Chondrocyte (in vitro differentiated cells): ENCODE data around the gene MYB. TPM values are rescaled to one million over a fixed set of nuclear protein-coding genes. Genes with fewer than 3 reads are reported as not detected.
A peak's percentile ranks its signal among the peaks of the same experiment; 100 is the strongest.

Experiments
- DNase-seq: peaks from one replicate; pipeline ENCODE4 v3.0.0; 2021; ENCODE audit warnings: mixed read lengths, low spot score
- H3K27ac Mint-ChIP-seq: one replicate; pipeline ENCODE4 v1.8.0; 2021; ENCODE audit warnings: mild to moderate bottlenecking, moderate library complexity, mixed read lengths; ENCODE audit not compliant: unreplicated experiment
- H3K27me3 Mint-ChIP-seq: 2 replicates; pipeline ENCODE4 v1.8.0; 2021; ENCODE audit warnings: low read depth, mixed read lengths
- H3K36me3 Mint-ChIP-seq: 2 replicates; pipeline ENCODE4 v1.8.0; 2021; ENCODE audit warnings: low read depth, mixed read lengths
- H3K4me1 Mint-ChIP-seq: 2 replicates; pipeline ENCODE4 v1.8.0; 2021; ENCODE audit warnings: low read depth, mild to moderate bottlenecking, mixed read lengths
- H3K4me3 Mint-ChIP-seq: one replicate; pipeline ENCODE4 v1.8.0; 2021; ENCODE audit warnings: mild to moderate bottlenecking, moderate library complexity, mixed read lengths; ENCODE audit not compliant: unreplicated experiment
- H3K9me3 Mint-ChIP-seq: 2 replicates; pipeline ENCODE4 v1.8.0; 2021; ENCODE audit warnings: low read depth, mixed read lengths
- total RNA-seq: library from RNA; stranded (reverse); gene quantifications from 3 replicates; pipeline ENCODE4 v1.2.1, GENCODE V29; 2021
- TF ChIP-seq, protein P1 (sequence below): fragments of 200-600 bp; sonication (generic); IDR thresholded peaks from 2 replicates; pipeline ENCODE4 v1.5.0; 2021; ENCODE audit warnings: antibody characterized with exemption, mild to moderate bottlenecking, moderate library complexity

The MYB gene
- total RNA-seq, 1 donor from 2014 or later = 0.20 TPM

DNA sequence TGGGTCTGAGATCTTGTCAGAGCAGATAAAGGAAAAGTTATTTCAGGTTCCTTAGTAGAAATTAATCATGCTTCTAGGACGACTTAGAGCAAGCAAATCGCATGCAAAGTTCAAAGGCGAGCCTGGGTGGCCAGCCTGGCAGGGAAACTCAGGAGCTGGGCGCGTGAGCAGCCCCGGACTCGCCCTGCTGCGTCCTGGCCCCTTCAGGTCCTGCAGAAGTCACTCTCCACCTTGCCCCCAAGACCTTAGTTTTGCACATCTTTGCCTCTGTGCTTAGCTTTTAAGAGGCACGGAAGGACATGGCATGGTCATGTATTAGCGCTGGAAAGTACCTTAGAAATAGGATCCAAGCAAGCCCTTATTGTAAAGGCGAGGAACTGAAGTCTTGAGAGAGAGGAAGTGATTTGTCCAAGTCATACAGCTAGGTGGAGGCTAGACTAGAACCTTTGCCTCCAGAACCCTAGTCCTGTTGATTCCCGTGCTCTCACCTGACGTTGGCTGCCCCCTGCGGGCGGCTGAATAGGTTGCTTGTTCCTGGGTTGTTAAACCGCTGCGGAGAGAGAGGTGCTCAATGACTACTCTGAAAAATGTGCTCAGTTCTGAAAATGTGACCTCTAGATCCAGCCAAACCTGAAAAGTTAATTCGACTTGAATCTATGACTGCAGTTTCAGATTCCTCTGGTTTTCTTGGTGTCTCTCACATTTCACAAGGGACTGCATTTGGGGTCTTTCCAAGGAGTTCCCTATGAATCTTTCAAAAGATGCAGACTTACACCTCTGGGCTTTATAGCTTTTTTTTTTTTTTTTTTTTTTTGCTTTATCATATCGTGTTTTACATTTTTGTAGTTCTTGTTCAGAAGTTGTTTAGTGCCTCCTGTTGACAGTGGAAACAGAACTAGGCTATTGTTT, 2.7 kb downstream of the MYB start:
- Mint-ChIP-seq H3K27me3 (peaks cover 11% of the 10 kb centered on the region), H3K4me3 (peak overlapping the region; percentile 53), H3K36me3 (no peaks in the 10 kb centered on the region), H3K4me1 (peaks cover 27% of the 10 kb centered on the region), H3K9me3 (no peaks in the 10 kb centered on the region), H3K27ac (no peak overlapping the region)
- TF ChIP-seq, protein P1, sequence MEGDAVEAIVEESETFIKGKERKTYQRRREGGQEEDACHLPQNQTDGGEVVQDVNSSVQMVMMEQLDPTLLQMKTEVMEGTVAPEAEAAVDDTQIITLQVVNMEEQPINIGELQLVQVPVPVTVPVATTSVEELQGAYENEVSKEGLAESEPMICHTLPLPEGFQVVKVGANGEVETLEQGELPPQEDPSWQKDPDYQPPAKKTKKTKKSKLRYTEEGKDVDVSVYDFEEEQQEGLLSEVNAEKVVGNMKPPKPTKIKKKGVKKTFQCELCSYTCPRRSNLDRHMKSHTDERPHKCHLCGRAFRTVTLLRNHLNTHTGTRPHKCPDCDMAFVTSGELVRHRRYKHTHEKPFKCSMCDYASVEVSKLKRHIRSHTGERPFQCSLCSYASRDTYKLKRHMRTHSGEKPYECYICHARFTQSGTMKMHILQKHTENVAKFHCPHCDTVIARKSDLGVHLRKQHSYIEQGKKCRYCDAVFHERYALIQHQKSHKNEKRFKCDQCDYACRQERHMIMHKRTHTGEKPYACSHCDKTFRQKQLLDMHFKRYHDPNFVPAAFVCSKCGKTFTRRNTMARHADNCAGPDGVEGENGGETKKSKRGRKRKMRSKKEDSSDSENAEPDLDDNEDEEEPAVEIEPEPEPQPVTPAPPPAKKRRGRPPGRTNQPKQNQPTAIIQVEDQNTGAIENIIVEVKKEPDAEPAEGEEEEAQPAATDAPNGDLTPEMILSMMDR = peak; percentile 73
- DNase-seq = no peak

DNA sequence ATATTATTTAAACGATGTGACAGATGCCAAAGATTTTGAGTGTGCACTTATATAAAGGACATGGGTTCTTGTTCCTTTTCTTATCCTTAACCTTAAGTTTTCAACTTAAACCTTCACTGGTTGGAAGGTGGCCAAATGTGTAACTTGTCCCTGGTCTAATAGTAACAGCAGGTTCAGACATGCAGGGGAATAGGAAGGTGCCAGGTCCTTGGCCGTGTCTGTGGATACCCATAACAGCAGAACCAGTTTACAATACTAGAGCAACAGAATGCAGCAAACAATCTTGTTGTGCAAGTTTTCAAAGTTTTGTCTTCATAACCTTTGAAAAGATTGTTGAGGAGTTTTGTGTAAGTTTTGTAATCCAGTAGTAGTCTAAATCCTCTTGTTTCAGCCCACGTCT, 4.4 kb downstream of the MYB start:
- Mint-ChIP-seq H3K4me3 (no peak overlapping the region), H3K27ac (no peak overlapping the region), H3K27me3 (peaks cover 11% of the 10 kb centered on the region), H3K9me3 (no peaks in the 10 kb centered on the region), H3K4me1 (peaks cover 23% of the 10 kb centered on the region), H3K36me3 (no peaks in the 10 kb centered on the region)
- DNase-seq = no peak
- TF ChIP-seq, protein P1 = no peak

DNA sequence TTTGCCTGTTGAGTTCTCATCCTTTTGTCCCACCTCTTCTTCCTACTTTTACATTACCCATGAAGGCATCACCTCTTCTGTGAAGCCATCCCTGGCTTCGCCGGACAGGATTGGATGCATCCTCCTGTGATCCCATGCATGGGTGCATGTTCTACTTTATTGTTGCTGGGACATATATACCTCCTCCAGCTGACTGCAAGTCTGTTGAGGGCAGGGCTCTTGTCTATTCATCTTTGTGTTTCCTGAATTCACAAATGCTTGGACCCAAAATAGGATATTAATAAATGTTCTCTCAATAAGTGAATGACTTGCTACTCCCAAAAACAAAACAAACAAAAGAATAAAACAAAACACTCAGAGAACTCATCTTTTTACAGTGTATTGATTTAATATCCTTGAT, 5.1 kb downstream of the MYB start:
- no peaks in the 10 kb centered on the region for H3K9me3 Mint-ChIP-seq
- no peak overlapping the region for H3K4me3 Mint-ChIP-seq
- peaks cover 11% of the 10 kb centered on the region for H3K27me3 Mint-ChIP-seq
- peaks cover 23% of the 10 kb centered on the region for H3K4me1 Mint-ChIP-seq
- no peaks in the 10 kb centered on the region for H3K36me3 Mint-ChIP-seq
- DNase-seq = no peak
- TF ChIP-seq, protein P1 = no peak
- H3K27ac Mint-ChIP-seq = no peak overlapping the region

DNA sequence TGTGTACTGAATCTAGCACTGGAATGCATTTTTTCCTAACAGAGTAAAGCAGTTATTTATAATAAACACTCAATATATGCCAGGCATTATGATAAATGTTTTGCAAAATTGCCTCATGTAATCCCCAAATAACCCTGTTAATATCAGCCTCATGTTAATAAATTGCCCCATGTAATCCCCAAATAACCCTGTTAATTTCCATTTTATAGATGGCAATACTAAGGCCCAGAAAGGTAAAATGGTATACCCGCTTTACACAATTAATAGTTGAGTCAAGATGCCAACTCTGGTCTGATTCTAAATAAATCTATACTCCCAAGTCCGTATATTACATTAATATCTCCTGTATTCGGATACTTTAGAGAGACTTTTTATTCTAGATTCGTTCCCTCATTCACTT, 6.3 kb downstream of the MYB start:
- Mint-ChIP-seq H3K36me3 (no peaks in the 10 kb centered on the region), H3K27ac (no peak overlapping the region), H3K4me1 (peaks cover 14% of the 10 kb centered on the region), H3K27me3 (peaks cover 10% of the 10 kb centered on the region), H3K9me3 (no peaks in the 10 kb centered on the region), H3K4me3 (no peak overlapping the region)
- DNase-seq = no peak
- TF ChIP-seq, protein P1 = no peak

DNA sequence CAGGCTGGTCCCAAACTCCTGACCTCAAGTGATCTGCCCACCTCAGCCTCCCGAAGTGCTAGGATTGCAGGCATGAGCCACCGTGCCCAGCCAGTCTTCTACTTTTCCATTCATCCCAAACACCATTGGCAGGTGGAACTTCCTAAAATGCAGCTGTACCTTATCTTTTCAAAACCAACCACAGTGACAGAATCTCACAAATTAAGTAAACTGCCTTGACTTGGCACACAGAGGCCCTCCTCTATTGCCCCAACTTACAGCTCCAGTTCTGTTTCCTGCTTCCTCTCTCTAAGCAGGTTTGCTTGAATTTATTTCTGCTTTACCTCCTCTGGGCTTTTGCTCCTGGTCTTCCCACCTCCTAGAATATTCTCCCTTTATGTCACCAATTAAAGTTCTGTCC, 7.6 kb downstream of the MYB start:
- peaks cover 3% of the 10 kb centered on the region for H3K4me1 Mint-ChIP-seq
- H3K36me3 Mint-ChIP-seq = no peaks in the 10 kb centered on the region
- no peak overlapping the region for H3K27ac Mint-ChIP-seq
- no peak overlapping the region for H3K4me3 Mint-ChIP-seq
- TF ChIP-seq, protein P1 = no peak
- H3K27me3 Mint-ChIP-seq = peaks cover 3% of the 10 kb centered on the region
- no peak for DNase-seq
- H3K9me3 Mint-ChIP-seq = no peaks in the 10 kb centered on the region
